Endothelial cell of umbilical vein (primary cell): Measurements from ENCODE around the gene SHC4.

ENCODE experiments used
- EZH2 ChIP-seq: IDR thresholded peaks from 2 replicates; pipeline ENCODE4 v1.6.1; 2012; ENCODE audit warnings: borderline replicate concordance, low read depth, mild to moderate bottlenecking, moderate library complexity, low read length, inconsistent platforms; ENCODE audit not compliant: severe bottlenecking
- FOS ChIP-seq: IDR thresholded peaks from 2 replicates; pipeline ENCODE4 v1.6.1; 2011; ENCODE audit warnings: mild to moderate bottlenecking, low read length, moderate library complexity, borderline replicate concordance; ENCODE audit not compliant: insufficient read depth
- GATA2 ChIP-seq: IDR thresholded peaks from 2 replicates; pipeline ENCODE4 v1.7.0; 2011; ENCODE audit warnings: low read depth, mild to moderate bottlenecking, moderate library complexity, mixed read lengths, low read length; ENCODE audit not compliant: insufficient read length, insufficient read depth
- JUN ChIP-seq: IDR thresholded peaks from 2 replicates; pipeline ENCODE4 v1.6.1; 2011; ENCODE audit warnings: borderline replicate concordance, low read depth; ENCODE audit not compliant: insufficient read length, insufficient read depth
- MYC ChIP-seq: IDR thresholded peaks from one replicate; pipeline ENCODE4 v1.6.1; 2011; ENCODE audit warnings: mild to moderate bottlenecking, low read depth, low read length
- POLR2A ChIP-seq: IDR thresholded peaks from 2 replicates; pipeline ENCODE4 v1.6.1; 2012; ENCODE audit warnings: low read depth, mild to moderate bottlenecking, control low read depth, low read length
- POLR2AphosphoS5 ChIP-seq: IDR thresholded peaks from 2 replicates; pipeline ENCODE4 v1.6.1; 2012; ENCODE audit warnings: low read depth, mild to moderate bottlenecking, control low read depth, low read length, moderate library complexity; ENCODE audit not compliant: insufficient read depth
- TF ChIP-seq, protein P1 (sequence below), 2 donors: IDR thresholded peaks; 1 replicate in 1 of 2; 2 replicates in 1 of 2; pipeline ENCODE4 v1.5.1; 2011; ENCODE audit warnings: low read length in 2 of 2, mild to moderate bottlenecking in 2 of 2, moderate library complexity in 2 of 2, control low read depth in 1 of 2, inconsistent platforms in 1 of 2, low read depth in 1 of 2; ENCODE audit not compliant: insufficient read depth in 1 of 2; ENCODE audit errors: extremely low read depth in 1 of 2
- TF ChIP-seq, protein P2 (sequence below): IDR thresholded peaks from 2 replicates; pipeline ENCODE4 v1.6.1; 2011; ENCODE audit not compliant: insufficient read depth, insufficient read length

DNA sequence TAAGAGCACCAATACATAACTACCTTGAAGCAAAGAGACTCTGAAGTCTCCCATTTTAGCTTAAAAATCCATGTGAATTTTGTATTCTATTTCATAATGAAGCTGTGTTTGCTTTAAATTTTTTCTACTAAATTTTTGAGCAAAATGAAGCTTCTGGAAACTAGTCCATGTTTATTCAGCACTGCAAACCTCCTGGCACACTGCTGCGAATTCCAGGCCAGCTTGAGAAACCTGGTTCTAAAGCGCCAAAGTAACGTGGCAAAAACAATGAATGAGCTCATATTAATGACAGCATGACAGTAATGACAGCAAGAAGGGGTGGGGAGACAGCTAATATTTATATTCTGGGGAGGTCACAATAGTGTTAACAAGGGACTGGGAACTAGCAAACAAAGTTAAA is 178.5 kb downstream of the SHC4 start:
- TF ChIP-seq POLR2A (no peak), EZH2 (no peak), POLR2AphosphoS5 (no peak), FOS (no peak), JUN (no peak), MYC (no peak), GATA2 (no peak)
- TF ChIP-seq, protein P1, sequence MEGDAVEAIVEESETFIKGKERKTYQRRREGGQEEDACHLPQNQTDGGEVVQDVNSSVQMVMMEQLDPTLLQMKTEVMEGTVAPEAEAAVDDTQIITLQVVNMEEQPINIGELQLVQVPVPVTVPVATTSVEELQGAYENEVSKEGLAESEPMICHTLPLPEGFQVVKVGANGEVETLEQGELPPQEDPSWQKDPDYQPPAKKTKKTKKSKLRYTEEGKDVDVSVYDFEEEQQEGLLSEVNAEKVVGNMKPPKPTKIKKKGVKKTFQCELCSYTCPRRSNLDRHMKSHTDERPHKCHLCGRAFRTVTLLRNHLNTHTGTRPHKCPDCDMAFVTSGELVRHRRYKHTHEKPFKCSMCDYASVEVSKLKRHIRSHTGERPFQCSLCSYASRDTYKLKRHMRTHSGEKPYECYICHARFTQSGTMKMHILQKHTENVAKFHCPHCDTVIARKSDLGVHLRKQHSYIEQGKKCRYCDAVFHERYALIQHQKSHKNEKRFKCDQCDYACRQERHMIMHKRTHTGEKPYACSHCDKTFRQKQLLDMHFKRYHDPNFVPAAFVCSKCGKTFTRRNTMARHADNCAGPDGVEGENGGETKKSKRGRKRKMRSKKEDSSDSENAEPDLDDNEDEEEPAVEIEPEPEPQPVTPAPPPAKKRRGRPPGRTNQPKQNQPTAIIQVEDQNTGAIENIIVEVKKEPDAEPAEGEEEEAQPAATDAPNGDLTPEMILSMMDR (IDR thresholded peaks at IDR 0.05; ENCODE audit: extremely low read depth in 1 of 2, insufficient read depth in 1 of 2, low read depth in 1 of 2, low read length in 2 of 2), result no peak
- TF ChIP-seq, protein P2, sequence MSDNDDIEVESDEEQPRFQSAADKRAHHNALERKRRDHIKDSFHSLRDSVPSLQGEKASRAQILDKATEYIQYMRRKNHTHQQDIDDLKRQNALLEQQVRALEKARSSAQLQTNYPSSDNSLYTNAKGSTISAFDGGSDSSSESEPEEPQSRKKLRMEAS, result no peak
